HG03439 (cell line): Measurements from ENCODE around the gene SNU13.
A peak's percentile ranks its signal among the peaks of the same experiment; 100 is the strongest.
"Not testable (repeated sequence)": the region's sequence is repeated elsewhere in the genome, so short reads cannot be mapped to it uniquely, and the experiment has no call there.

ENCODE experiments used
- ATAC-seq: cut with Tn5 transposase; IDR thresholded peaks from one replicate; pipeline ENCODE4 v1.9.1; 2021; ENCODE audit warnings: mild to moderate bottlenecking, moderate library complexity; ENCODE audit not compliant: unreplicated experiment

SNU13 gene

DNA sequence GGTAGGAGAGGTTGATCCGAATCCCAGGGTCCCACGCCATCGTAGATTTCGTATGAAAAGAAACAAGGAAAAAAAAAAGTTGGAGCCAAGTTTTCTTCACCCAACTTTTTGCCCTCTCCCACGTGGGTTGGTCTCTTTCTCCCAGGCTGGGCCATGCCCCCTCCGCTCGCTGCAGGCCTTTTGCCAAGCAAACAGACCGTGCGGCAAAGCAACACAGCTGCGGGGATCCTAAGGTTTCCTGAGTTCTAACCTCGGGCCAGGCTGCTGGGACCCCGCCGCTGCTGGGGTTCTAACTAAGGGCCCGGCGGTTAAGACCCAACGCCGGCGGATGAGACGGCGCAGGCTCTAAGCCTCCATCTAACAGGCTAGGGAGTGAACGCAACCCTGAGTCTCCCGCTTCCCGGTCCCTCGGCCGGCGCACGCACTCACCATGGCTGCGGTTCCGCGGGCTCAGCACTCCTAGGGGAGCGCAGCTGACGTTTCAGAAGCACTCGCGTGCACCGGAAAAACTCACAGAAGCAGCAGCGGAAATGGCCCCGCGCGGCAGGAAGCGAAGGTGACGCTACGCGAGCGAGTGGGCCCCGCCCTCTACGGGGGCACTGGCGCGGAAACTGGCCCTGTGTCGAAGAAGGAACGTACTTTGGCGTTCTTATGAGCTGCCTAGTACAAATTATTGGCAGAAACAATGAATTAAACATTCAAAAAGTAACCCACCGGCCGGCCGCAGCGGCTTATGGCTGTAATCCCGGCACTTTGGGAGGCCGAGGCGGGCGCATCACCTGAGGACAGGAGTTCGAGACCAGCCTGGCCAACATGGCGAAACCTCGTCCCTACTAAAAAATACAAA, at the start of gene SNU13:
Gene SNU13 (minus strand): TSS at position 503 of the 847 bp plus-strand sequence. CDS start 71 bp downstream, at position 432.
- ATAC-seq: peak; percentile 79

DNA sequence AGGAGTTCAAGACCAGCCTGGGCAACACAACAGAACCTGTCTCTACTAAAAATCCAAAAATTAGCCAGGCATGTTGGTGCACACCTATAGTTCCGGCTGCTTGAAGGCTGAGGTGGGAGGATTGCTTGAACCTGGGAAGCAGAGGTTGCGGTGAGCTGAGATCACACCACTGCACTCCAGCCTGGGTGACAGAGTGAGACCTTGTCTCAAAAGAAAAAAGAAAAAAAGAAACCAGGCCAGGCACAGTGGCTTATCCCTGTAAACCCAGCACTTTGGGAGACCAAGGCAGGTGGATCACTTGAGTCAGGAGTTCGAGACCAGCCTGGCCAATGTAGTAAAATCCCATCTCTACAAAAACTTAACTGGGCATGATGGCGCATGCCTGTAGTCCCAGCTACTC, 44.6 kb upstream of the SNU13 start:
- ATAC-seq: not testable (repeated sequence)

DNA sequence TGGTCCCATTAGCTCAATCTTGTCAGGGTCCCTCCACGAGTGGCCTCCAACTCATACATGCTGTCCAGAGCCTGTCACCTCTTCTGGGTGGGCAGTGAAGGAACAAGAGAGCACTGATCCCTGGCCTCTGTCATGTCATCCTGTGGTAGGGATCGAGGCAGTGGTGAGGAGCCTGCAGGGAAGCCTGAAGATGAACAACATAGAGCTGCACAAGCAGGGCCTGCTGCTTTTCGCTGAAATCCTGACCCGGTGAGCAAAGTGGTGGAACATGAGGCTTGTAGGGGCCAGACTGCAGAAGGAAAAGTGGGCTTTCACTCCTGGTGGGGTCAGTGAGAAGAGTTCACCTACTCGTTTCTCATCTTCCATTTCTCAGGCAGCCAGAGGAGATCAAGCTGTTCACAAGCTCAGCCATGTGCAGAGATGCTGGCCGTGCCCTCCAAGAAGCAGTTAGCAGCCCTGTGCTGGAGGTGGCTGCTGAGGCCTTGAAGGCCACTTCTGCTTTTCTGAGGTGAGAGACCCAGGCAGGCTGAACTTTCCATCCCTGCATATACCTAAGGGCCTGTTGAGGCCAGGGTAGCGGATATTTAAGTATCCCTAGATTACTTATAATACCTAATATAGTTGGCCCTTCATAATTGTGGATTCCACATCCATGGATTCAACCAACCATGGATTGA, 43.6 kb upstream of the SNU13 start:
- no peak for ATAC-seq

DNA sequence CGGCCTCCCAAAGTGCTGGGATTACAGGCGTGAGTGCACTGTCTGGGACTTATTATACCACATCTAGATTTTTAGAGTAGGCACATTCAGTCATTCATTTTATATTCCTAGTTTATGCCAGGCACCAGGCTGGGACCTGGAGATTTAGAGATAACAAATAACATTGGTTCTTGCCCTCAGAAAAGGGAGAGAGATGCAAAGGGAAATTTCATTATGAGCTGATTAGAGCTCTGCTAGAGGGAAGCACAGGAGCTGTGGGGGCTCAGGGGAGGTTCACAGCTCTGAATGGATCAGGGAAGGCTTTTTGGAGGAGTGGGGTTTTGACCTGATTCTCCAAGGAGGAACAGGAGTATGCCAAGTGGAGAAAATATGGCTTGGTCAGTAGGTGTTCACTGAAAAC, 42.9 kb upstream of the SNU13 start:
- ATAC-seq: no peak

DNA sequence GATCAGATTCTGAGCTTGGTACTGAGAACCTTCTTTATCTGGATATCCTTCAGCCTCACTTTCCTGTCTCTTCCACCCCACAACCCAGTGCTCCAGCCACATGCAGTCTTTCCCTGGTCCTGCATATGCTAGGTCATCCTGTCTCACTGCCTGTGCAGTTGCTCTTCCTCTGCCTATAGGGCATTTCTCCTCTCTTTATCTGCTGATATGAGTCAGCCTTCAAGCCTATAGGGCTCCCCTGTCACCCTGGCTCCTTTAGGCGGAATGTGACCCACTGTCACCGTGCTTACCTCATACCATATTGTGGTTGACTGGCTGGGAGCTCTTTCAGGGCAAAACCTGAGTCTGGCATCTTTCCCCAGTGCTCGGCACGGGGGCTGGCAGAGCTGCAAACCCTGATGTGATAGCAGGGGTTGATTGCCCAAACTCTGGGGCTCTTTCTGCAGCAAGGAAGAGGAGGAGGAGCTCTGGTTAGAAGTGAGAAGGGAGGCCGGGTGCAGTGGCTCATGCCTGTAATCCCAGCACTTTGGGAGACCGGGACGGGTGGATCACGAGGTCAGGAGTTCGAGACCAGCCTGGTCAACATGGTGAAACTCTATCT, 36.9 kb upstream of the SNU13 start:
- ATAC-seq: no peak

DNA sequence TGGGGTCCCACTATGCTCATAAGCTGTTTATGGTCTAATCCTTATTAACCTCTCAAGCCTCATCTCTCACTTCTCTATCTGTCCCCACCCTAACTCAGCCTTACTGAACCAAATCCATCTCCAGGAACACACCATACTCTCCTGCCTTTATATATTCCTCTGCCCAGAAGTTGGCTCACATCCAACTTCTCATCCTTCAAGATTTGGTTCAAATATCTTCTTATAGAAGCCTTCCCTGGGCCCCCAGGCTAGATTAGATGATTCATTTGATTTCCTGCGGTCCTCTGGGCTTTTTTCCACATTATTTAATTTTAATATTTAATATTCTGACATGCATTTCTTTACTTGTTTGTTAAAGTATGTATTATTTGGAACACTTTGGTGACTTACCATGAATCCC, 33.8 kb upstream of the SNU13 start:
- no peak for ATAC-seq

DNA sequence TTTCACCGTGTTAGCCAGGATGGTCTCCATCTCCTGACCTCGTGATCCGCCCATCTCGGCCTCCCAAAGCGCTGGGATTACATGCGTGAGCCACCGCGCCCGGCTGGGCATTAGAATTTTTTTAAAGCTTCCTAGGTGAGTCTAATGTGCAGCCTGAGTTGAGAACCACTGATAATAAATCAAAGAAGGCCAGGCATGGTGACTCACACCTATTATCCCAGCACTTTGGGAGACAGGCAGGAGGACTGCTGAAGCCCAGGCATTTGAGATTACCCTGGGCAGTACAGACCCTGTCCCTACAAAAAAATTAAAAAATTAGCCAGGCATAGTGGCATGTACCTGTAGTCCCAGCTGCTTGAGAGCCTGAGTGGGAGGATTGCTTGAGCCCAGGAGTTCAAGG, 24.3 kb upstream of the SNU13 start:
- no peak for ATAC-seq

DNA sequence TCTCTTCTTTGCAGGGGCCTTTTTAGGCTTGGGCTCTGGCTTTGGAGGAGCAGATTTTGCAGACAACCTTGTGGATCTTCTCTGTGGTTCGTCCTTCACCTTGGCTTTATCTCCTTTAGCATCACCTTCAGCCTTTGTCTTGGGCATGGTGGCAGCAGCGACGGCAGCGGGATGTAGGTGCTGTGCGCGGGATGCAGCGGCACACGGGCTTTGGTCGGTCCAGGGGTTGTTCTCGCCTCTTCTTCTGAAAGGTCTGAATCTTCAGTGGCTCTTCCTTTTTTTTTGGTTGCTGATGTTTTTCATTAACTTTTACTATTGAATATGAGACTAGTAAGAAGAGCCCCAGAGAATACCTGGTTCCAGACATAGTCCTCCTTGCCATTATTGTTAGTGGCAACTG, 20.7 kb upstream of the SNU13 start:
- ATAC-seq: no peak

DNA sequence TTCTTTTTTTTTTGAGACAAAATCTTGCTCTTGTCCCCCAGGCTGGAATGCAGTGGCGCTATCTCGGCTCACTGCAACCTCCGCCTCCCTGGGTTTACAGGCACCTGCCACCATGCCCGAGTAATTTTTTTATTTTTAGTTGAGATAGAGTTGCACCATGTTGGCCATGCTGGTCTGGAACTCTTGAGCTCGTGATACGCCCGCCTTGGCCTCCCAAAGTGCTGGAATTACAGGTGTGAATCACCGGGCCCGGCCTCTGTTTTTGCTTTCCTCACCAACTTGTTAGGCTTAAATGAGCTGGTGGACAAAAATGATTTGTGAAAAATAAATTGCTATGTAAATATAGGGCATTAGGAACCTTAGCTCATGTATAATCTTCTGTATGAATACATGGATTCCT, 14.1 kb upstream of the SNU13 start:
- no peak for ATAC-seq

DNA sequence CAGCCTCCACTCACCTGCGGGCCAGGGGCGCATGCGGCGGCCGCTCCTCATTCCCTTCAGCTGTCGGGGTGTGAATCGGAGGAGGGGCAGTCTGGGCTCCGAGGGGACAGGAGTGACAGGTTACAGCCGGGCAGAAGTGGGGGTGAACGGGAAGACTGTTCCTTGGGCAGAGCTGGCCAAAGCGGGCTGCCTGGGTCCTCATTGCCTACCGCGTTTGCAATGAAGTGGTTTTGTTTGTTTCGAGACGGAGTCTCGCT, 11.4 kb upstream of the SNU13 start:
- no peak for ATAC-seq

DNA sequence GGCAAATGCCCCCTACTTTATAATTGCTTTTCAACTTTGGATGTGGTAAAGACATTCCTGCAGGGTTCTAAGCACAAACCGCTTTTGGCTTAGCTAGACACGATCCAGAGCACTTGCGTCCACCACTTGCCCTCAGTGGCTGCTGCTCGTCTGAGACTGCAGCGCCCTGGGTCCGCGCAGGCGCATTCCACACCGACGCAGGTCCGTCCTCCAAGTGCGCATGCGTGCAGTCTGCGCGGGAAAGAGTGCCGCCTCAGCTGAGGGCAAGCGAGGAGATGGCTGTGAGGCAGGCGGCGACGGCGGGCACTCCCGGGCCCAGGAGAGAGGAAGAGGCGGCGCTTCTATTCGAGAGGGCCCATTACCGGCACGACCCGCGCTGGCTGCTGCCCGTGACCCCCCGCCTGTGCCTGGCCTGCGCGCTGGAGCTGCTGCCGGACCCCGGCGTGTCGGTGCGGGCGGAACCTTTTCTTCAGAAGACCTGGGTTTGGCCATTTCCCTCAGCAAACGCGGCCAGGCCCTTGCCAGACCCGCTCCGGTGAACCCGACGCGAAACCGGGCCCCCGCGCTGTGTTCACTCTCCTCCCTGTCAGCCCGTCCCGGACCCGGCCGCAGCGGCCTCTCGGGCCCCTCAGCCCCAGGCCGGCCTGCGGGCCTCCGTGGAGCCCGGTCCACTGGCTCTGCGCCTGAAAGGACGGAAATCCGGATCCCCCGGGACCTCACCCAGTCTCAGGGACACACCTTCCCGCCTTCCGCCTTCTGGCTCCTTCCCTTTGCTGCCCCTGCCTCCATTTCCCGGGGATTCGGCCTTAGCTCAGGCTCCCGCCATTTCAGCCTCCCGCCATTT, 10.8 kb upstream of the SNU13 start, which contains the start of gene MEI1:
Gene MEI1 (plus strand): TSS at position 240 of the 844 bp plus-strand sequence. CDS start 36 bp downstream, at position 276.
- no peak for ATAC-seq

DNA sequence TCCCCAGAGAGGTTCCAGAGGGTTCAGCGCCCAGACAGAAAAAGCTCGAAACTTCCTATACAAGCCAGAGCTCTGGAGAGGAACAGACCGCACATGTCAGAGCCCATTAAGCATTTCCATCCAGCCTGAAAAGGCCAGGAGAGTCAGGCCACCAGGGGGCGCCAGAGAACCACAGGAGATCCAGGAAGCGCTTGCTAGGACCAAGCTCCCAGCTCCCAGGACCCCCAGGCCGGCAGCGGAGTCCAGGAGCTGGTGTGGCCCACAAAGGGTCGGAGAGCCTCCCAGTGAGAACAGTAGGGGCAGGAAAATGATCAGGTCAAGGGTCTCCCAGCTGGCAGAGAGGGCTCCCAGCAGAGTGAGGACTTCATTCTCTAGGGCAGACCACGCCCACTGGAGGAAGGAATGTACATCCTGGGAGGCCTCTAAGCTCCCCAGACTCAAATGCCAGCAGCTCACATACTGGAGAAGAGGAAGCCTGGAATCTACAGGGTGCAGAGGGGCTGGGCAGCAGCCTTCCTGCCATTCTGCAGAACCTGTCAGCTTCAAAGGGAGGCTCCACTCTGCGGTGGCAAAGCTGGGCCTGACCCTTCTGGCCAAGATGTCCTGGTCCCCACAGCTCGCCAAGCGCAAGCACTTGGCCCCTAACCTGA, 8.6 kb upstream of the SNU13 start:
- ATAC-seq: no peak

DNA sequence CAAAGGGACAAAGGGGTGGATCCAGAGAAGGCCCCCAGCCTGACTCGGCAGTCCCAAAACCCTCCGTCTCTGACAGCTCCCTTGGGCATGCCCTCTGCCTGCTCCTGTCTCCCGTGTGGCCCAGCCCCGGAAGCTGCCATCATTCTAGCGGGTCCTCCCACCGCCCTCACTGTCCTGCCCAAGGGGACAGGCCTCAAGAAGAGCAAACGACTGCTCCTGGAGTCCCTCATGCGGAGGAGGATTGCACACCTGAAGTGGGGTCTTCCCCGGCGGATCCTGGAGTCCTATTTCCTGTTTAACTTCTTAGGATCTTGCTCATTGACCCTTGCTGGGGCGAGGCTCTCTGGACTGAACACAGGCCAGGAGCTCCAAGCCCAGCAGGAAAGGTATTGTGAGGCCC, 8.0 kb upstream of the SNU13 start:
- no peak for ATAC-seq

DNA sequence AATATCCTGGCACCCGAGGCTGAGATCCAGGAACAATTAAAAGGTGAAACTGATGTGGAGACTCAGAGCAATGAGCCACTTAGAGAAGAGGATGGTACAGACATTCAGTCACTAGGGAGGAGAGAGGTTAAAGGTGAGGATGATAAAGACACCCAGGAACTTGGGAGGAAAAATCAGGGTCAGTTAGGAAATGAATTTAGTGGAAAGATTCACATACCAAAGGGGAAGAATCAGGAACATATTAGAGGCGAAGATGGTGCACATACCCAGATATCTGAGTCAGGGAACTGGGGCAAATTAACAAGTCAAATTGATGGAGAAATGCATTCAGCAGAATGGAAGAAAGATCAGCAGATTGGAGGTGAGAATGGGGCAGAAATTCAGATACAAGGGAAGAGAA, 6.5 kb upstream of the SNU13 start:
- ATAC-seq: no peak

DNA sequence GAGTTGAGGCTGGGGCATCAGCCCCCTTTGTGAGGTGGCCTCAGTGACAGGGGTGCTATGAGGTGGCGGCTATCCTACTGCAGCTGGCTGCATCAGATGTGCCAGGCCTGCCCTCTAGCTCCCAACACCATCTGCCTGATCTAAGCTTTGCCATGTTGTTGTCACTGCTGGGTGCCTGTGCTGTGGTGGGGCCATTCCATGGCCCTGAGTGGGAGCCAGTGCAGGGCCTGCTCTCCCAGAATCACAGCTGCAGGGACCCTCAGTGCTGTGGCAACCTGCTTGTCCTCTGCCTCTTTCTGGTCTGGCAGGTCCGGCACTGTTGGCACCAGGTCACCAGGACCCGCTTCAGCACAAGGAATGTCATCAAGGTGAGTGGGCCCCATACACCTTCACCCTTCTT, 1.8 kb upstream of the SNU13 start:
- ATAC-seq: no peak

DNA sequence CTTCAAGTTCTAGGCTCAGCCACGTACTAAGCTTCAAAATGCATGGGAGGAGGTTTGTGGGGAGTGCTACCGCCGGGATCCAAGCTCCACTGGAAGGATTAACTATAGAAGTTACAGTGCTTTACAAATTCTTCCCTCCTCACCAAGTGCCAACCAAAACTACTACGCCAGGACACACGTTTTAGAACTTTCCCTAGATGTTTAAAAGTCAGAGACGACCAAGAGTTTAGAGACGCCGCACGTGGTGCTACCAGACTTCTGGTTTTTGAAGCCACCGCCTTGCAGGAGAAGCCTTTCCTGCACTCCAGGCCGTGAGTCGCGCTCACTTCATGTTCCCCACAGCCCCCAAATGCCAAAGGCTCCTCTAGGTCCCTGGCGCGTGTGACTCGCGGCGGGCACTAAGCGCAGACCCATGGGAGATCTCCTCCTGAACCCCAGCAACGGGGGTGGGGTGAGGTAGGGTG, 734 bp downstream of the SNU13 start:
- ATAC-seq: peak; percentile 12

DNA sequence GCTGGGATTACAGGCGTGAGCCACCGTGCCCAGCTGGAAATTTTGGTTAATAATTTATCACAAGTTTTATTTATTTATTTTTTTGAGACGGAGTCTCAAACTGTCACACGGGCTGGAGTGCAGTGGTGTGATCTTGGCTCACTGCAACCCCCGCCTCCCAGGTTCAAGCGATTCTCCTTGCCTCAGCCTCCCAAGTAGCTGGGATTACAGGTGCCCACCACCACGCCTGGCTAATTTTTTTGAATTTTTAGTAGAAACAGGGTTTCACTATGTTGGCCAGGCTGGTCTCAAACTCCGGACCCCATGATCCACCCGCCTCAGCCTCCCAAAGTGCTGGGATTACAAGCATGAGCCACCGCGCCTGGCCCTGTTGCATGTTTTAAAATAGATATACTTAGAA, 1.8 kb downstream of the SNU13 start:
- ATAC-seq: not testable (repeated sequence)

DNA sequence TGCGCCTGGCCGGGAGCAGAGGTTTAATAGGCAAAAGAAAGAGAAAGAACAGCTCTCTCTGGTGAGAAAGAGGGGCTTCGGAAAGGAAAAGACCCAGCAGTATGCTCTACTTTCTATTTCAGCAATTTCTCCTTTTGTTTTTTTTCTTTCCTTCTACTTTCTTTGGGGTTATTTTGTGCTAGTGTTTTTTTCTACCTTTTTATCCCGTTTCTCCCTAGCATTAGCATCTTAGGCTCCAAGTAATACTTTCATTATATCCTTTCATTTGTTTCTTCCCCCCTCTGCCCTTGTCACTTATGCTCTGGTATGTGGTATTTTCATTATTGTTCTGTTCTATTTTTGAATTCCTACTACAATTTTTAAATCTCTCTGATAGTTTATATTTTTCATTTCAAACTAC, 4.5 kb downstream of the SNU13 start:
- ATAC-seq: no peak

DNA sequence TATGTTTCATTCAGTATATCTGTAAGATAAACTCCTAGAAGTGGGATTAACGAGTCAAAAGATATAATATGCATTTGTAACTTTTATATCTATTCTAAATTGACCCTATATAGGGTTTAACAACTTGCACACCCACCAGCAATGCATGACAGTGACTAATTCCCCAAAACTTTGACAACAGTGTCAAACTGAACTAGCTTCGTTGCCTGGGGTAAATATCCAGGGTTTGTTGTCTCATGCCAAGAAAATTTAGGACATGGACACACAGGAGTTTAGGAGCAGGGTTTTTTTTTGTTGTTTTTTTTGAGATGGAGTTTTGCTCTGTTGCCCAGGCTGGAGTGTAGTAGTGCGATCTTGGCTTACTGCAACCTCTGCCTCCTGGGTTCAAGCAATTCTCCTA, 5.1 kb downstream of the SNU13 start:
- no peak for ATAC-seq

DNA sequence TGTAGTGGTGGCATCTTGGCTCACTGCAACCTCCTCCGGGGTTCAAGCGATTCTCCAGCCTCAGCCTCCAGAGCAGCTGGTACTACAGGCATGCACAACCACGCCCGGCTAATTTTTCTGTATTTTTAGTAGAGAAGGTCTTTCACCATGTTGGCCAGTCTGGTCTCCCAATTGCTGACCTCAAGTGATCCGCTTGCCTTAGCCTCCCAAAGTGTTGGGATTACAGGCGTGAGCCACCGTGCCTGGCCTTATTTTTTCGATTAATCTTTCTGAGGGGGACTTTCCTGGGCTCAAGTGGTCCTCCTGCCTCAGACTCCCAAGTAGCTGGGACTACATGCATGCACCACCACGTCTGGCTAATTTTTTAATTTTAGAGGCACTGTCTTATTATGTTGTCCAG, 5.6 kb downstream of the SNU13 start:
- no peak for ATAC-seq
